Measurements from ENCODE around the gene LARP4B. TPM values are rescaled to one million over a fixed set of nuclear protein-coding genes. Genes with fewer than 3 reads are reported as not detected.

LARP4B gene
- total and polyA plus RNA-seq, 2 of the 13 experiments (the other 11 are each of a cell fraction or from before 2014, with no cell fraction given), result 19.5 to 30.2 TPM

DNA sequence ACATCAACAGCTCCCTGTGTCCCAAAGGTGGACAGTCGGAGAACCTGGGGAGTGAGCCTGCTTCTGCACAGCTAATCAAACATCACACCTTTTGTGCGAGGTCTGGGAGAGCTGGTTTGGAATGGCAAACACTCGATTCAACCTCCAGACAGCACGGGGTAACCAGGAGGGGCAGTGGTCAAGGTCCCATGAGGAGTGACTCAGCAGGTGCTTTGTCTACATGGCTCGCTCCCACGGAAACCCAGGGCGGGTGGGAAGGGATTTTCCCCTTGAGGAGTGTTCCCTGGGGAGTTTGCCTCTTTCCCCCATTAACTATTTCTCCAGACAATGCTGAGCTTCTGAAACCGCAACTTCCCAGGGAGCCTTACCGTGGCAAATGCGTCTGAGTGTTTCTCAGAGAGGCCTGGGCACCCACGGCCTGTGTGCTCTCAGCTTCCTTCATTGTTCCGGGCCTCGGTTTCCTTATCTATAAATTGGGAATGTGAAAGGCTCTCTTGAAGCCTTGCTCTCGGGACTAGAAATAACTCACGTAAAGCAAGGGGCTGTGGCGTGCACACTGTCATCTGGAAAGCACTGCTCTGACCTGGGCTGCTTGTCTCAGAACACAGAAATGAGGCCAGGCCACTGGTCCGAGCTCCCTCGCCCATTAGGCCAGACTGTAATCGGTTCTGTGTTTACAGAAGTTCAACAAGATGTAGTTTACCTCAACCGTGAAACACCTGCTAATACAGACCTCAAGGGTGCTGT is 42.7 kb upstream of the LARP4B start (continued):
- TF ChIP-seq SNAPC2 (CRISPR knock-in tag; IDR thresholded peaks at IDR 0.05) (0 out of 2 replicates have a peak, but pooled peaks have one; percentile 37), ZNF432 (CRISPR knock-in tag; IDR thresholded peaks at IDR 0.05; ENCODE audit: borderline replicate concordance) (no peak), ZNF20 (CRISPR knock-in tag; IDR thresholded peaks at IDR 0.05) (no peak), PHF8 (CRISPR knock-in tag; IDR thresholded peaks at IDR 0.05) (no peak), SRF (IDR thresholded peaks at IDR 0.05; ENCODE audit: low read depth, low read length) (no peak), ZNF772 (CRISPR knock-in tag; IDR thresholded peaks at IDR 0.05) (no peak; the same call in none of the 2 replicates), HNRNPUL1 (IDR thresholded peaks at IDR 0.05; ENCODE audit: low read depth, low read length) (no peak), ZC3H13 (CRISPR knock-in tag; IDR thresholded peaks at IDR 0.05) (peak; percentile 73), ZNF44 (CRISPR knock-in tag; IDR thresholded peaks at IDR 0.05) (no peak), ZNF343 (CRISPR knock-in tag; IDR thresholded peaks at IDR 0.05) (no peak), ZNF205 (CRISPR knock-in tag; IDR thresholded peaks at IDR 0.05) (peak; percentile 63; the same call in 1 of the 2 replicates), ZBTB7A (CRISPR knock-in tag; IDR thresholded peaks at IDR 0.05) (no peak), ZNF747 (CRISPR knock-in tag; IDR thresholded peaks at IDR 0.05; ENCODE audit: borderline replicate concordance) (peak; percentile 54; the same call in 1 of the 2 replicates), ZNF678 (CRISPR knock-in tag; IDR thresholded peaks at IDR 0.05) (no peak), ZNF562 (CRISPR knock-in tag; IDR thresholded peaks at IDR 0.05; ENCODE audit: borderline replicate concordance) (no peak), ZFAT (CRISPR knock-in tag; conservative IDR thresholded peaks at IDR 0.05) (no peak), MBD4 (IDR thresholded peaks at IDR 0.05; ENCODE audit: borderline replicate concordance, low read length) (no peak)
- TF ChIP-seq, protein P1, sequence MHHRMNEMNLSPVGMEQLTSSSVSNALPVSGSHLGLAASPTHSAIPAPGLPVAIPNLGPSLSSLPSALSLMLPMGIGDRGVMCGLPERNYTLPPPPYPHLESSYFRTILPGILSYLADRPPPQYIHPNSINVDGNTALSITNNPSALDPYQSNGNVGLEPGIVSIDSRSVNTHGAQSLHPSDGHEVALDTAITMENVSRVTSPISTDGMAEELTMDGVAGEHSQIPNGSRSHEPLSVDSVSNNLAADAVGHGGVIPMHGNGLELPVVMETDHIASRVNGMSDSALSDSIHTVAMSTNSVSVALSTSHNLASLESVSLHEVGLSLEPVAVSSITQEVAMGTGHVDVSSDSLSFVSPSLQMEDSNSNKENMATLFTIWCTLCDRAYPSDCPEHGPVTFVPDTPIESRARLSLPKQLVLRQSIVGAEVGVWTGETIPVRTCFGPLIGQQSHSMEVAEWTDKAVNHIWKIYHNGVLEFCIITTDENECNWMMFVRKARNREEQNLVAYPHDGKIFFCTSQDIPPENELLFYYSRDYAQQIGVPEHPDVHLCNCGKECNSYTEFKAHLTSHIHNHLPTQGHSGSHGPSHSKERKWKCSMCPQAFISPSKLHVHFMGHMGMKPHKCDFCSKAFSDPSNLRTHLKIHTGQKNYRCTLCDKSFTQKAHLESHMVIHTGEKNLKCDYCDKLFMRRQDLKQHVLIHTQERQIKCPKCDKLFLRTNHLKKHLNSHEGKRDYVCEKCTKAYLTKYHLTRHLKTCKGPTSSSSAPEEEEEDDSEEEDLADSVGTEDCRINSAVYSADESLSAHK (CRISPR knock-in tag; IDR thresholded peaks at IDR 0.05; ENCODE audit: borderline replicate concordance), result no peak
- TF ChIP-seq, protein P2, sequence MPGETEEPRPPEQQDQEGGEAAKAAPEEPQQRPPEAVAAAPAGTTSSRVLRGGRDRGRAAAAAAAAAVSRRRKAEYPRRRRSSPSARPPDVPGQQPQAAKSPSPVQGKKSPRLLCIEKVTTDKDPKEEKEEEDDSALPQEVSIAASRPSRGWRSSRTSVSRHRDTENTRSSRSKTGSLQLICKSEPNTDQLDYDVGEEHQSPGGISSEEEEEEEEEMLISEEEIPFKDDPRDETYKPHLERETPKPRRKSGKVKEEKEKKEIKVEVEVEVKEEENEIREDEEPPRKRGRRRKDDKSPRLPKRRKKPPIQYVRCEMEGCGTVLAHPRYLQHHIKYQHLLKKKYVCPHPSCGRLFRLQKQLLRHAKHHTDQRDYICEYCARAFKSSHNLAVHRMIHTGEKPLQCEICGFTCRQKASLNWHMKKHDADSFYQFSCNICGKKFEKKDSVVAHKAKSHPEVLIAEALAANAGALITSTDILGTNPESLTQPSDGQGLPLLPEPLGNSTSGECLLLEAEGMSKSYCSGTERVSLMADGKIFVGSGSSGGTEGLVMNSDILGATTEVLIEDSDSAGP (CRISPR knock-in tag; IDR thresholded peaks at IDR 0.05; ENCODE audit: borderline replicate concordance), result peak; percentile 32; the same call in 1 of the 2 replicates
- TF ChIP-seq, protein P3, sequence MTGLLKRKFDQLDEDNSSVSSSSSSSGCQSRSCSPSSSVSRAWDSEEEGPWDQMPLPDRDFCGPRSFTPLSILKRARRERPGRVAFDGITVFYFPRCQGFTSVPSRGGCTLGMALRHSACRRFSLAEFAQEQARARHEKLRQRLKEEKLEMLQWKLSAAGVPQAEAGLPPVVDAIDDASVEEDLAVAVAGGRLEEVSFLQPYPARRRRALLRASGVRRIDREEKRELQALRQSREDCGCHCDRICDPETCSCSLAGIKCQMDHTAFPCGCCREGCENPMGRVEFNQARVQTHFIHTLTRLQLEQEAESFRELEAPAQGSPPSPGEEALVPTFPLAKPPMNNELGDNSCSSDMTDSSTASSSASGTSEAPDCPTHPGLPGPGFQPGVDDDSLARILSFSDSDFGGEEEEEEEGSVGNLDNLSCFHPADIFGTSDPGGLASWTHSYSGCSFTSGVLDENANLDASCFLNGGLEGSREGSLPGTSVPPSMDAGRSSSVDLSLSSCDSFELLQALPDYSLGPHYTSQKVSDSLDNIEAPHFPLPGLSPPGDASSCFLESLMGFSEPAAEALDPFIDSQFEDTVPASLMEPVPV (CRISPR knock-in tag; IDR thresholded peaks at IDR 0.05), result no peak
- TF ChIP-seq, protein P4, sequence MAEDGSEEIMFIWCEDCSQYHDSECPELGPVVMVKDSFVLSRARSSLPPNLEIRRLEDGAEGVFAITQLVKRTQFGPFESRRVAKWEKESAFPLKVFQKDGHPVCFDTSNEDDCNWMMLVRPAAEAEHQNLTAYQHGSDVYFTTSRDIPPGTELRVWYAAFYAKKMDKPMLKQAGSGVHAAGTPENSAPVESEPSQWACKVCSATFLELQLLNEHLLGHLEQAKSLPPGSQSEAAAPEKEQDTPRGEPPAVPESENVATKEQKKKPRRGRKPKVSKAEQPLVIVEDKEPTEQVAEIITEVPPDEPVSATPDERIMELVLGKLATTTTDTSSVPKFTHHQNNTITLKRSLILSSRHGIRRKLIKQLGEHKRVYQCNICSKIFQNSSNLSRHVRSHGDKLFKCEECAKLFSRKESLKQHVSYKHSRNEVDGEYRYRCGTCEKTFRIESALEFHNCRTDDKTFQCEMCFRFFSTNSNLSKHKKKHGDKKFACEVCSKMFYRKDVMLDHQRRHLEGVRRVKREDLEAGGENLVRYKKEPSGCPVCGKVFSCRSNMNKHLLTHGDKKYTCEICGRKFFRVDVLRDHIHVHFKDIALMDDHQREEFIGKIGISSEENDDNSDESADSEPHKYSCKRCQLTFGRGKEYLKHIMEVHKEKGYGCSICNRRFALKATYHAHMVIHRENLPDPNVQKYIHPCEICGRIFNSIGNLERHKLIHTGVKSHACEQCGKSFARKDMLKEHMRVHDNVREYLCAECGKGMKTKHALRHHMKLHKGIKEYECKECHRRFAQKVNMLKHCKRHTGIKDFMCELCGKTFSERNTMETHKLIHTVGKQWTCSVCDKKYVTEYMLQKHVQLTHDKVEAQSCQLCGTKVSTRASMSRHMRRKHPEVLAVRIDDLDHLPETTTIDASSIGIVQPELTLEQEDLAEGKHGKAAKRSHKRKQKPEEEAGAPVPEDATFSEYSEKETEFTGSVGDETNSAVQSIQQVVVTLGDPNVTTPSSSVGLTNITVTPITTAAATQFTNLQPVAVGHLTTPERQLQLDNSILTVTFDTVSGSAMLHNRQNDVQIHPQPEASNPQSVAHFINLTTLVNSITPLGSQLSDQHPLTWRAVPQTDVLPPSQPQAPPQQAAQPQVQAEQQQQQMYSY (CRISPR knock-in tag; IDR thresholded peaks at IDR 0.05), result no peak
